Uterus (tissue), 4 donors: ENCODE data around the gene SLC27A1. TPM values are rescaled to one million over a fixed set of nuclear protein-coding genes. Genes with fewer than 3 reads are reported as not detected.

Experiments
- DNase-seq, 2 donors: peaks; one replicate each; pipeline ENCODE4 v3.0.0-alpha.2; 2019 to 2020
- H3K27ac ChIP-seq, 2 donors: fragments of 200-600 bp; sonication (generic); 1 replicate in 1 of 2; 2 replicates in 1 of 2; pipeline ENCODE4 v1.5.1; 2016 to 2018
- H3K27me3 ChIP-seq, 2 donors: fragments of 200-600 bp; sonication (generic); one replicate each; pipeline ENCODE4 v1.5.1; 2018 to 2019; ENCODE audit warnings: control low read depth in 1 of 2
- H3K36me3 ChIP-seq, 2 donors: fragments of 200-600 bp; sonication (generic); one replicate each; pipeline ENCODE4 v1.5.1; 2019; ENCODE audit warnings: control low read depth in 1 of 2
- H3K4me1 ChIP-seq, 2 donors: fragments of 200-600 bp; sonication (generic); one replicate each; pipeline ENCODE4 v1.5.1; 2018 to 2019; ENCODE audit warnings: control low read depth in 1 of 2
- H3K4me3 ChIP-seq, 2 donors: fragments of 200-600 bp; sonication (generic); 1 replicate in 1 of 2; 2 replicates in 1 of 2; pipeline ENCODE4 v1.5.1; 2018 to 2019; ENCODE audit warnings: mild to moderate bottlenecking in 1 of 2
- H3K9me3 ChIP-seq, 2 donors: fragments of 200-600 bp; sonication (generic); one replicate each; pipeline ENCODE4 v1.5.1; 2019; ENCODE audit warnings: control low read depth in 1 of 2
- CTCF ChIP-seq, 4 experiments: fragments of 200-600 bp in 2 of 4; fragments of 450-650 bp in 2 of 4; sonication (generic) in 2 of 4; IDR thresholded peaks; one replicate each; pipeline ENCODE4 v1.5.1; 2016 to 2019; ENCODE audit warnings: antibody characterized with exemption in 4 of 4, mild to moderate bottlenecking in 2 of 4, moderate library complexity in 1 of 4
- POLR2A ChIP-seq, 2 donors: fragments of 450-650 bp; IDR thresholded peaks; one replicate each; pipeline ENCODE4 v1.6.1; 2016; ENCODE audit warnings: antibody characterized with exemption in 2 of 2, mild to moderate bottlenecking in 1 of 2, moderate library complexity in 1 of 2
- intact Hi-C: fragments of 100-400 bp; cut with DNase I; formaldehyde crosslinking; loops from one replicate; pipeline ENCODE4 v1.15.1; 2023; ENCODE audit warnings: low total_unique reads
- total RNA-seq, 4 donors: library from RNA; depleted of rRNA in 3 of 4; stranded (reverse); fragments of >200 nt in 3 of 4; gene quantifications; one replicate each; pipeline versions ENCODE4 v1.1.0 to v1.2.4, GENCODE V29; 2014 to 2023
- donor health status: DM: yes; HTN: yes; CAD: no.

The SLC27A1 gene
- total RNA-seq, 4 donors from 2014 or later: 7.1 to 36.5 (median 26.9) TPM

DNA sequence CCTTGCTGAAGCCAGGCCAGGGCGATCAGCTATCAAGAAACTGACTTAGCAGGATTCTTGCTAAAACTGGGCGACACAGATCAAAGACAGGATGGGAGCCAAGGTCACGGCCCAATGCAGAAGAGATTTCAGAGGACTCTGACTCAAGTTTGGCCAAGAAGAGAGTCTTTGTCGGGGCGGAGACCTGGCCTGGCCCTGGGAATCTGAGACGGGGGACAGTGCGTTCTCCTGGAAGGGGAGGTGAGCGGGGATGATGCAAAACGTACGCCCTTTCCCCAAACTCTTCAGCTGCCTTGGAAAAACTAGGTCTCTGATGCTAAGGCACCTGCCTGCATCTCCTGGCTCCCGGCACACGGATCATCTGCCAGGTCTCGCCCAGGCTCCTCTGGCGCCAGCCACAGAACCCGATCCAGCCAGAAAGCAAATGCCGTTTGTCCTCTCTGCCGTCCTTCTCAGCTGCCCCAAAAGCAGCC lies 40.6 kb upstream of the SLC27A1 start:
- DNase-seq: peak; percentile 68 to 77
- Histone ChIP-seq H3K4me3 (no peak overlapping the region), H3K4me1 (no peaks in the 10 kb centered on the region), H3K36me3 (no peaks in the 10 kb centered on the region), H3K9me3 (no peaks in the 10 kb centered on the region), H3K27ac (peak overlapping the region in 1 of 2 donors; percentile 38), H3K27me3 (no peaks in the 10 kb centered on the region)
- intact Hi-C loops: no loop called here
- TF ChIP-seq POLR2A (IDR thresholded peaks at IDR 0.05): no peak
- TF ChIP-seq CTCF (IDR thresholded peaks at IDR 0.05): no peak

DNA sequence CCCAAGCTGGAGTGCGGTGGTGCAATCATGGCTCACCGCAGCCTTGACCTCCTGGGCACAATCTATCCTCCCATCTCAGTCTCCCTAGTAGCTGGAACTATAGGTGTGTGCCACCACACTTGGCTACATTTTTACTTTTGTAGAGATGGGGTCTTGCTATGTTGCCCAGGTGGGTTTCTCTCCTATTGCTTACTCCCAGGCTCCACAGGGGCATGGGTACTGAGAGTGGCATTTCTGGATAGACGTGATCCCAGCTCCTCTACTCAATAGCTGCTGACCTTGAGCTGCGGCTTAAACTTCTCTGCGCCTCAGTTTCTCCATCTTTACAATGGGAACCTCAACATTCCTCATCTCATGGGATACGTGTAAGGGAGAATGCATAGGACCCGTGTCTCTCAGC lies 38.9 kb upstream of the SLC27A1 start:
- intact Hi-C loops: no loop called here
- H3K36me3 ChIP-seq: no peaks in the 10 kb centered on the region
- TF ChIP-seq POLR2A (IDR thresholded peaks at IDR 0.05) (no peak), CTCF (IDR thresholded peaks at IDR 0.05) (no peak)
- H3K4me1 ChIP-seq: no peaks in the 10 kb centered on the region
- no peaks in the 10 kb centered on the region for H3K27me3 ChIP-seq
- H3K27ac ChIP-seq: no peak overlapping the region
- H3K4me3 ChIP-seq: no peak overlapping the region
- no peak for DNase-seq
- no peaks in the 10 kb centered on the region for H3K9me3 ChIP-seq

DNA sequence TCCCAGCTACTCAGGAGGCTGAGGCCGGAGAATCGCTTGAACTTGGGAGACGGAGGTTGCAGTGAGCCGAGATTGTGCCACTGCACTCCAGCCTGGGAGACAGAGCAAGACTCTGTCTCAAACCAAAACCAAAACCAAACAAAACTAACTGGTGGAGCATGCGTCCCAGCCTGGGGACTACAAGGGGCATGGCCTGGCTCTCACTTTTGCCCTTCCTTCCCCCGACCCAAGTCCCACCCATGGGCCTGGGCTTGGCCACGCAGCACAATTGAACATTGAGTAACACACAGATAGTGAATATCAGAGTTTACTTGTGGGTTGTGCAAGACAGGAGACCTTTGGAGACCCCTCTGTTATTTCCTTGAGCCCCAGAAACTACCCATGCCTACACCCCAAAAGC lies 35.1 kb upstream of the SLC27A1 start:
- DNase-seq: no peak
- no peak overlapping the region for H3K27ac ChIP-seq
- H3K4me1 ChIP-seq: no peaks in the 10 kb centered on the region
- H3K27me3 ChIP-seq: no peaks in the 10 kb centered on the region
- TF ChIP-seq CTCF (IDR thresholded peaks at IDR 0.05) (no peak), POLR2A (IDR thresholded peaks at IDR 0.05) (no peak)
- intact Hi-C loops: no loop called here
- H3K4me3 ChIP-seq: no peak overlapping the region
- no peaks in the 10 kb centered on the region for H3K9me3 ChIP-seq
- H3K36me3 ChIP-seq: no peaks in the 10 kb centered on the region

- Histone ChIP-seq H3K4me3 (no peak overlapping the region), H3K36me3 (no peaks in the 10 kb centered on the region), H3K27ac (no peak overlapping the region), H3K4me1 (no peaks in the 10 kb centered on the region), H3K9me3 (no peaks in the 10 kb centered on the region), H3K27me3 (no peaks in the 10 kb centered on the region)
- DNase-seq: no peak
- TF ChIP-seq CTCF (IDR thresholded peaks at IDR 0.05) (no peak), POLR2A (IDR thresholded peaks at IDR 0.05) (no peak)
- intact Hi-C loops: no loop called here
Observed at GRCh38 chr19:17436094-17436873, 34.0 kb upstream of the SLC27A1 start.

DNA sequence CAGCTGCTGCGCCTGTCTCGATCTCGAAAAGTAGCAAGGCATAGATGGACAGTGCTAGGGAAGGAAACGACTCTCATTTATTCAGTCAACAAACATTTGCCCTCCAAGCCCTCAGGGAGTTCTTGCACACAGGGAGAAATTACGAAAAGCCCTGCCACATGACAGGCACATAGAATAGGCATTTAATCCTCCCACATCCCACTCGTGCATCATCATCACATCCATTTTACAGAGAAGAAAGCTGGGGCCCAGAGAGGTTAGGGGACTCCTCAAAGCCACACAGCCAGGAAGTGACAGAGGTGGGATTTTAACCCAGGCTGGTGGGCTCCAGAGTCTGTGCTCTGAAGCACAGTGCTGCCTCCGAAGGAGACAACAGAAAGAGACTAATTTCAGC lies 33.5 kb upstream of the SLC27A1 start:
- intact Hi-C loops: no loop called here
- no peak overlapping the region for H3K4me3 ChIP-seq
- H3K27ac ChIP-seq: no peak overlapping the region
- no peaks in the 10 kb centered on the region for H3K9me3 ChIP-seq
- no peaks in the 10 kb centered on the region for H3K4me1 ChIP-seq
- H3K36me3 ChIP-seq: no peaks in the 10 kb centered on the region
- H3K27me3 ChIP-seq: no peaks in the 10 kb centered on the region
- no peak for DNase-seq
- TF ChIP-seq CTCF (IDR thresholded peaks at IDR 0.05) (no peak), POLR2A (IDR thresholded peaks at IDR 0.05) (no peak)
